Hepatocyte (in vitro differentiated cells): ENCODE data around the gene ZMIZ1.

ENCODE experiments used
- EZH2 ChIP-seq: fragments of 200-600 bp; sonication (generic); IDR thresholded peaks from 2 replicates; pipeline ENCODE4 v1.6.1; 2016; ENCODE audit warnings: antibody characterized with exemption, mild to moderate bottlenecking, borderline replicate concordance
- EZH2phosphoT487 ChIP-seq: fragments of 200-600 bp; sonication (generic); IDR thresholded peaks from one replicate; pipeline ENCODE4 v1.6.1; 2018; ENCODE audit warnings: antibody characterized with exemption, mild to moderate bottlenecking, low read depth, moderate library complexity; ENCODE audit not compliant: unreplicated experiment, severe bottlenecking
- TF ChIP-seq, protein P1 (sequence below): fragments of 200-600 bp; sonication (generic); IDR thresholded peaks from 2 replicates; pipeline ENCODE4 v1.5.1; 2016; ENCODE audit warnings: antibody characterized with exemption, mild to moderate bottlenecking; ENCODE audit not compliant: poor library complexity

DNA sequence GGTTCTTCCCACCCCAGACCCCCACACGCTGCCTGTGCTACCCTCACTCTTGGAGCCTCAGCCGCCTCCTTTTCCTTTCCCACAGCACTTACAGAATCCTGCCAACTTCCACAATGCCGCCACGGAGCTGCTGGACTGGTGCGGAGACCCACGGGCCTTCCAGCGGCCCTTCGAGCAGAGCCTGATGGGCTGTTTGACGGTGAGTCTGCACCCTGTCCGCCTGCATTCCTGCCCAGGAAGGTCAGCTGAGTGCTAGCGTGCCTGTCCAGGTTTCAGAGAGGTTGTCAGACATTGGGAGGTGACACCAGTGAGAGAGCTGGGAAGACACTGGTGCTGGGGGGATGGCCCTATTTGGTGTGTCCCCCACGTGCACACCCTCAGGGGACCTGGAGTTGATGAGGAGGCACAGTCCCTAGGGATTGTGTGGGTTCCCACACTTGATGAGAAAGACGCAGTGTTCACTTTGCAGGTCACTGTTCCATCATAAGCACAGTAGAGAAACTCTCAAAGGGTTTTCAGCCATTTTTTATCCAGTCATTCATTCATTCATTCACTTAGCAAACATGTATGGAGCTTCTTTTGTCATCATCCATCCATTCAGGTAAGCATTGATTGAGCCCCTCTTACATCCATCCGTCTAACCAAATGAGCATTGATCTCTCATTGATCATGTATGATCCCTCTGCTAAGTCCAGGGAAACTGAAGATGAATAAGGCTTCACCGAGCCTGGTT, 139.7 kb downstream of the ZMIZ1 start:
- TF ChIP-seq EZH2 (no peak), EZH2phosphoT487 (no peak)
- TF ChIP-seq, protein P1, sequence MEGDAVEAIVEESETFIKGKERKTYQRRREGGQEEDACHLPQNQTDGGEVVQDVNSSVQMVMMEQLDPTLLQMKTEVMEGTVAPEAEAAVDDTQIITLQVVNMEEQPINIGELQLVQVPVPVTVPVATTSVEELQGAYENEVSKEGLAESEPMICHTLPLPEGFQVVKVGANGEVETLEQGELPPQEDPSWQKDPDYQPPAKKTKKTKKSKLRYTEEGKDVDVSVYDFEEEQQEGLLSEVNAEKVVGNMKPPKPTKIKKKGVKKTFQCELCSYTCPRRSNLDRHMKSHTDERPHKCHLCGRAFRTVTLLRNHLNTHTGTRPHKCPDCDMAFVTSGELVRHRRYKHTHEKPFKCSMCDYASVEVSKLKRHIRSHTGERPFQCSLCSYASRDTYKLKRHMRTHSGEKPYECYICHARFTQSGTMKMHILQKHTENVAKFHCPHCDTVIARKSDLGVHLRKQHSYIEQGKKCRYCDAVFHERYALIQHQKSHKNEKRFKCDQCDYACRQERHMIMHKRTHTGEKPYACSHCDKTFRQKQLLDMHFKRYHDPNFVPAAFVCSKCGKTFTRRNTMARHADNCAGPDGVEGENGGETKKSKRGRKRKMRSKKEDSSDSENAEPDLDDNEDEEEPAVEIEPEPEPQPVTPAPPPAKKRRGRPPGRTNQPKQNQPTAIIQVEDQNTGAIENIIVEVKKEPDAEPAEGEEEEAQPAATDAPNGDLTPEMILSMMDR = no peak
